Measurements from ENCODE around the gene PNMA3. TPM values are rescaled to one million over a fixed set of nuclear protein-coding genes. Genes with fewer than 3 reads are reported as not detected.
"Not testable (repeated sequence)": the region's sequence is repeated elsewhere in the genome, so short reads cannot be mapped to it uniquely, and the experiment has no call there.

PNMA3 gene
- total RNA-seq, 1 experiment from 2014 or later = not detected

DNA sequence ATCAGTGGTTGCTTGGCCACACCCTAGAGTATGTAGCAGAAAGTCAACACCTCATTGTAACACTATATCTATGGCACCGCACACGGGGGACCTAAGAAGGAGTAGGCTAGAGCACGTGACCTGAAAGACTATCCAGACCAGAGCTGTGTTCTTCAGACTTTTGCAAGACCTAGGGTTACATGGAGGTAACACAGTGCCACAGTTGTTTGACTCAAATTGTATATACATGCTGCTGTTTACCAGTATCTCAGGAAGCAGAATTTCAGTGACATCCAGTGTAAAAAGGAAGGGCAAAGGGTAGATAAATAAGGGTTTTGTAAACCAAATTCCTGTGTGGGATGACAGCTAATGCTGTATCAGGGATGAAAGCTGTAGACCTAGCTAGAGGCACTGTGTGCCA lies 46.1 kb downstream of the PNMA3 start:
- ChIA-PET POLR2A (ENCODE audit: unreplicated experiment) (no interaction called here), CTCF (no interaction called here)
- no TSS peak for BruUV-seq (replicated peaks)
- Histone ChIP-seq H3K9me3 (ENCODE audit: insufficient read depth, low read depth) (no peaks in the 10 kb centered on the region; the same call in 1 of the 2 replicates), H3K9me2 (ENCODE audit: insufficient read depth) (no peaks in the 10 kb centered on the region), H3K27me3 (ENCODE audit: insufficient read depth, low read depth) (peaks cover 30% of the 10 kb centered on the region), H3K4me1 (replicated peaks; ENCODE audit: insufficient read depth) (0 out of 2 replicates have a peak, but pooled peaks cover 8% of the 10 kb centered on the region), H3K27ac (no peak overlapping the region), H3F3A (ENCODE audit: insufficient read depth, low read depth) (no peaks in the 10 kb centered on the region), H2AFZ (no peak overlapping the region), H3K36me3 (ENCODE audit: low read depth) (no peaks in the 10 kb centered on the region), H3K4me3 (no peak overlapping the region), H3K4me2 (no peak overlapping the region), H3K79me2 (ENCODE audit: low read depth) (no peaks in the 10 kb centered on the region), H4K20me1 (ENCODE audit: insufficient read depth) (no peaks in the 10 kb centered on the region)
- intact Hi-C loops (cut with micrococcal nuclease; ENCODE audit: unreplicated experiment) = no loop called here
- TF ChIP-seq, protein P1, sequence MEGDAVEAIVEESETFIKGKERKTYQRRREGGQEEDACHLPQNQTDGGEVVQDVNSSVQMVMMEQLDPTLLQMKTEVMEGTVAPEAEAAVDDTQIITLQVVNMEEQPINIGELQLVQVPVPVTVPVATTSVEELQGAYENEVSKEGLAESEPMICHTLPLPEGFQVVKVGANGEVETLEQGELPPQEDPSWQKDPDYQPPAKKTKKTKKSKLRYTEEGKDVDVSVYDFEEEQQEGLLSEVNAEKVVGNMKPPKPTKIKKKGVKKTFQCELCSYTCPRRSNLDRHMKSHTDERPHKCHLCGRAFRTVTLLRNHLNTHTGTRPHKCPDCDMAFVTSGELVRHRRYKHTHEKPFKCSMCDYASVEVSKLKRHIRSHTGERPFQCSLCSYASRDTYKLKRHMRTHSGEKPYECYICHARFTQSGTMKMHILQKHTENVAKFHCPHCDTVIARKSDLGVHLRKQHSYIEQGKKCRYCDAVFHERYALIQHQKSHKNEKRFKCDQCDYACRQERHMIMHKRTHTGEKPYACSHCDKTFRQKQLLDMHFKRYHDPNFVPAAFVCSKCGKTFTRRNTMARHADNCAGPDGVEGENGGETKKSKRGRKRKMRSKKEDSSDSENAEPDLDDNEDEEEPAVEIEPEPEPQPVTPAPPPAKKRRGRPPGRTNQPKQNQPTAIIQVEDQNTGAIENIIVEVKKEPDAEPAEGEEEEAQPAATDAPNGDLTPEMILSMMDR (conservative IDR thresholded peaks at IDR 0.05) = no peak
- peak in 1 of 2 experiments; percentile 60 for DNase-seq

DNA sequence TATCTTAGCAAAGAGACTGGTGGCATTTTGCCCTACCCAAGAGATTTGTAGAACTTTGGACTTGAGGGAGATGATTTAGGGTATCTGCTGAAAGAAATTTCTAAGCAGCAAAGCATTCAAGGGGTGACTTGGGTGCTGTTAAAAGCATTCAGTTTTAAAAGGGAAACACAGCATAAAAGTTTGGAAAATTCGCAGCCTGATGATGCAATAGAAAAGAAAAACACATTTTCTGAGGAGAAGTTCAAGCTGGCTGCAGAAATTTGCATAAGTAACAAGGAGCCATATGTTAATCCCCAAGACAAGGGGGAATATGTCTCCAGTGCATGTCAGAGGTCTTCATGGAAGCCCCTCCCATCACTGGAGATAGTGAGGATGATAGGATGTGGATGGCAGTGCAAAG lies 48.7 kb downstream of the PNMA3 start:
- H3K27me3 ChIP-seq (ENCODE audit: insufficient read depth, low read depth) = peaks cover 14% of the 10 kb centered on the region
- H3K4me1 ChIP-seq (replicated peaks; ENCODE audit: insufficient read depth); H3K9me3 ChIP-seq (ENCODE audit: insufficient read depth, low read depth); H3F3A ChIP-seq (ENCODE audit: insufficient read depth, low read depth); H3K36me3 ChIP-seq (ENCODE audit: low read depth); H3K27ac ChIP-seq; H3K9me2 ChIP-seq (ENCODE audit: insufficient read depth); H2AFZ ChIP-seq; CTCF ChIA-PET; H4K20me1 ChIP-seq (ENCODE audit: insufficient read depth); H3K4me3 ChIP-seq; BruUV-seq (replicated peaks); DNase-seq; POLR2A ChIA-PET (ENCODE audit: unreplicated experiment); H3K4me2 ChIP-seq; intact Hi-C loops (cut with micrococcal nuclease; ENCODE audit: unreplicated experiment); H3K79me2 ChIP-seq (ENCODE audit: low read depth): not testable (repeated sequence)

DNA sequence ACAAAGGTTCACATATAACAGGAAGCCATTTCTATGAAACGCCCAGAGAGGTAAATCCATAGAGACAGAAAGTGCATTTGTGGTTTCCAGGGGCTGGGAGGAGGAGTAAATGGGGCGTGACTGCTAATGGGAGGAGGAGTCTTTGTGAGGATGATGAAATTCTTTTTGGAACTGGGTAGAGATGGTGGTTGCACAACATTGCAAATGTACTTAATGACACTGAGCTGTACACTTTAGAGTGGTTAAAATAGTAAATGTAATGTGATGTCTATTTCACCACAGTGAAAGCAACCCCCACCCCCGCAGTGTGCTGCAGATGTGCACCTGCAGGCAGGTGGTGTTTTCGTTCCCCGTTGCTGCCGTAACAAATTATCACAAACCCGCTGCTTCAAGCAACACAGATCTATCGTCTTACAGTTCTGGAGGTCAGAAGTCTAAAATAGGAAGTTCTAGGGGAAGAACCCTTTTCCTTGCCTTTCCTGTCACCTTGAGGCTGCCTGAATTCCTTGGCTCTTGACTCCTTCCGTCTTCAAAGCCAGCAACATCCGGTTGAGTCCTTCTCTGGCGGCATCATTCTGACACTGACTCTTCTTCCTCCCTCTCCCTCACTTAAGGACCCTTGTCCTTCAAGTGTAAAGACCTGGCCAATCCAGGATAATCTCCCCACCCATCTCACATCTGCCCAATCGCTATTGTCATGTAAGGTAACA lies 50.0 kb downstream of the PNMA3 start:
- H3K79me2 ChIP-seq (ENCODE audit: low read depth); H3K4me2 ChIP-seq; DNase-seq; H3K9me2 ChIP-seq (ENCODE audit: insufficient read depth); H3K27me3 ChIP-seq (ENCODE audit: insufficient read depth, low read depth); H4K20me1 ChIP-seq (ENCODE audit: insufficient read depth); BruUV-seq (replicated peaks); H3K27ac ChIP-seq; H3K4me3 ChIP-seq; H3K36me3 ChIP-seq (ENCODE audit: low read depth); intact Hi-C loops (cut with micrococcal nuclease; ENCODE audit: unreplicated experiment); H3K4me1 ChIP-seq (replicated peaks; ENCODE audit: insufficient read depth); H3F3A ChIP-seq (ENCODE audit: insufficient read depth, low read depth); CTCF ChIA-PET; POLR2A ChIA-PET (ENCODE audit: unreplicated experiment); H2AFZ ChIP-seq; H3K9me3 ChIP-seq (ENCODE audit: insufficient read depth, low read depth): not testable (repeated sequence)

Other genes starting within 250 kb of the PNMA3 start
- gene CETN2, start 225.7 kb upstream of the PNMA3 start, total RNA-seq (2021) = 66.9 and 78.6 TPM in 2 replicates
- 40.9 and 55.1 TPM in 2 replicates for gene NSDHL, start 225.4 kb upstream of the PNMA3 start, total RNA-seq (2021)
- 40.6 and 42.8 TPM in 2 replicates for gene ZNF185, start 158.4 kb upstream of the PNMA3 start, total RNA-seq (2021)
- gene PNMA5, start 62.4 kb upstream of the PNMA3 start, total RNA-seq (2021) = not detected in 2 replicates
- gene PNMA6A, start 16.0 kb downstream of the PNMA3 start, total RNA-seq (2021) = not detected in 2 replicates
- gene MAGEA1, start 122.8 kb downstream of the PNMA3 start, total RNA-seq (2021) = not detected in 2 replicates

Measured in PC-9 (cell line).